GM21576 (cell line): ENCODE measurements around the gene PSRC1.

Source experiments
- ATAC-seq: cut with Tn5 transposase; IDR thresholded peaks from one replicate; pipeline ENCODE4 v1.9.1; 2021; ENCODE audit warnings: mild to moderate bottlenecking, moderate library complexity; ENCODE audit not compliant: unreplicated experiment

PSRC1 gene

DNA sequence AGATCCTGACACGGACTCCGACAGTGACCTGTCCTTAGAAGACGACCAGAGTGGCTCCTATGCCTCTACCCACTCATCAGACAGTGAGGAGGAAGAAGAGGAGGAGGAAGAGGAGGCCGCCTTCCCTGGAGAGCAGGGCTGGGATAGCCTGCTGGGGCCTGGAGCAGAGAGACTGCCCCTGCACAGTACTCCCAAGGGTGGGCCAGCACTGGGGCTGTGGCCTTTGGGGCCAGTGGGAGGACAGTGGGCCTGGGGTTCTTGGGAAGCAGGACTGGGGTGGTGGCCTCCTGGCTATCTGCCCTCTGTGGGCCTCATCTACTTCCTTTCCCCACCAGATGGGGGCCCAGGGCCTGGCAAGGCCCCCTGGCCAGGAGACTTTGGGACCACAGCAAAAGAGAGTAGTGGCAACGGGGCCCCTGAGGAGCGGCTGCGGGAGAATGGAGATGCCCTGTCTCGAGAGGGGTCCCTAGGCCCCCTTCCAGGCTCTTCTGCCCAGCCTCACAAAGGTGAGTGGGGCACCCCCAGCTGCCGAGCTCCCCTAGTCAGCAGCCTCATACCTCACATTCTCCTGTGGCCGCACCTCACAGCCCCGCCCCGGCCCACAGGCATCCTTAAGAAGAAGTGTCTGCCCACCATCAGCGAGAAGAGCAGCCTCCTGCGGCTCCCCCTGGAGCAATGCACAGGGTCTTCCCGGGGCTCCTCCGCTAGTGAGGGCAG lies 10.0 kb downstream of the PSRC1 start:
- no peak for ATAC-seq

DNA sequence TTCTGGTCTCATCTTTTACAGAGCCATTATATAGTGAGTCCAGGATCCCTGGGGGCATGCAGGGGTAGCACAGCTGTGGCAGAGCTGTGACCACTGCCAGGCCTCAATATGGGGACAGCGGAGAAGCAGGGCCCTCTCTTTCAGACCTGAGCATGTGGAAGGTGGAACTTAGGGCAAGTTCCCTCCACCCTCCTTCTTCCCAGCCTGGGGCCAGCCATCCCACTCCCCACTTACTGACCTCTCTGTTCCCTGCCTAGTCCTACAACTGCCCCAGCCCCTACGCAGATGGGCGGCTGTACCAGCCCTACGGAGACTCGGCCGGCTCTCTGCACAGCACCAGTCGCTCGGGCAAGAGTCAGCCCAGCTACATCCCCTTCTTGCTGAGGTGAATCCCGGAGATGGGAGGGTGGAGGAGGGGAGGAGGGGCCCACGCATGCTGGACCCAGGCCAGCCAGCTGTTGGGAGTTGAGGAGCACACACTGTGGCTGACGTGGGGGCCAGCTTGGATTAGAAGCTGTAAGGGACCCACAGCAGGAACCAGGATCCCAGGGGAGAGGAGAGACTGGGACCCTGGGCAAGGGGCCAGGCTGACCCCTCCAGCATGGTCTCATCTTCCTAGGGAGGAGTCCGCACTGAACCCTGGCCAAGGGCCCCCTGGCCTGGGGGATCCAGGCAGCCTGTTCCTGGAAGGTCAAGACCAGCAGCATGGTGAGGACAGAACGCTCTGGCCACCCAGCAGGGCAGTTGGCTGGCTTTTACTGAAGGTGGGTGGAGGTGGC lies 10.7 kb downstream of the PSRC1 start:
- ATAC-seq: no peak

DNA sequence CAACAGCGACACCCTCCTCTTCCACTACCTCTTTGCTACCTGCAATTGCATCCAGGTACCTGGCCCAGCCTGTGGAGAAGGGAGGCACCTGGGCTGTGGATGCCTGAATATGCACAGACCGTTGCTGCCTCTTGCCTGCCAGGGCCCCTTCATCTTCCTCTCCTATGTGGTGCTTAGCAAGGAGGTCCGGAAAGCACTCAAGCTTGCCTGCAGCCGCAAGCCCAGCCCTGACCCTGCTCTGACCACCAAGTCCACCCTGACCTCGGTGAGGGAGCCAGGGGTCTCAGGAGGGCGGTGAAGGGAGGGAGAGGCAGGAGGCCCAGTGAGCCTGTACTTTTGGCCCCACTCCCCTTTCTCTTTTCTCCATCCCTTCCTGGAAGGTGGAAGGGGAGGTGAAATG lies 11.5 kb downstream of the PSRC1 start:
- no peak for ATAC-seq

DNA sequence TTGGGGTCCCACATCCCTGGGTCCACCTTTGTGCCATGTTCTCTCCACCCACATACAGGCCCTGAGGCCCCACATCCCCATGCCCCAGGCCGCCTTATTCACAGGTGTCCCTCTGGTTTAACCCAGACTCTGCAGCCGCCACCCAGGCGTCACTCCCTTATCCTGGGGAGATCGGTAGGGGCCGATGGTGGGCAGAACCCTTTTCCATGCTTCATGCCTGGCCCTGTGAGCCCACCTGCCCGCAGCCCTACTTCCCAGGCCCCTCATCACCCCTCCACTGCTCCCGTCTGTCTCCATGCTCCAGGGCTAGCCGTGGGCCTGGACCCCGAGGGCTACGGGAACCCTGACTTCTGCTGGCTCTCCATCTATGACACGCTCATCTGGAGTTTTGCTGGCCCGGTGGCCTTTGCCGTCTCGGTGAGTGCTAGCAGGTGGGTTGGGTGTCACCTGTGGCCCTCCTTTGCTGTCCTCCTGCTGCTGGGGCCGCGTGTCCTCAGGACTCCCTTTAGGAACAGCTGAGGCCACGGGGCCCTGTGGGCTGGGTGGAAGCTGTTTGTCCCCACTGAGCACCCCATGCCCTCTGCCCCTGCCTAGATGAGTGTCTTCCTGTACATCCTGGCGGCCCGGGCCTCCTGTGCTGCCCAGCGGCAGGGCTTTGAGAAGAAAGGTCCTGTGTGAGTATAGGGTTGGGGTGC lies 12.2 kb downstream of the PSRC1 start:
- ATAC-seq: no peak

DNA sequence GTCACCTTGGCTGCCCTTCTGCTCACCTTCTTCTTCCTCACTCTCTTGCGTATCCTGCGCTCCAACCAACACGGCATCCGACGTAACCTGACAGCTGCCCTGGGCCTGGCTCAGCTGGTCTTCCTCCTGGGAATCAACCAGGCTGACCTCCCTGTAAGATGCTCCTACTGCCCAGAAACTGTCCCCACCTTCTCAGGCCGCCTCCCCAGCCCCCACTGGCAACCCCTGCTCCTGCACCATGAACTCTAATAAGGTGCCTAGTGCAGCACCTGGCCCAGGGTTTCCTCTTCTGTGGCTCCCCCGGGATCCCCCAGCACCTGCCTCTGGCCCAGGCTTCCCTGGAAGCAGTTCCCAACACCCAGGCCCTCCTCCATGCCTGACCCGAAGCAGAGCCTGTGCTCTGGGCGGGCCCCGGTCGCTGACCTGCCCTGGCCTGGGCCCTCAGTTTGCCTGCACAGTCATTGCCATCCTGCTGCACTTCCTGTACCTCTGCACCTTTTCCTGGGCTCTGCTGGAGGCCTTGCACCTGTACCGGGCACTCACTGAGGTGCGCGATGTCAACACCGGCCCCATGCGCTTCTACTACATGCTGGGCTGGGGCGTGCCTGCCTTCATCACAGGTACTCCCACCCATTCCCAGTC lies 12.8 kb downstream of the PSRC1 start:
- ATAC-seq: no peak

DNA sequence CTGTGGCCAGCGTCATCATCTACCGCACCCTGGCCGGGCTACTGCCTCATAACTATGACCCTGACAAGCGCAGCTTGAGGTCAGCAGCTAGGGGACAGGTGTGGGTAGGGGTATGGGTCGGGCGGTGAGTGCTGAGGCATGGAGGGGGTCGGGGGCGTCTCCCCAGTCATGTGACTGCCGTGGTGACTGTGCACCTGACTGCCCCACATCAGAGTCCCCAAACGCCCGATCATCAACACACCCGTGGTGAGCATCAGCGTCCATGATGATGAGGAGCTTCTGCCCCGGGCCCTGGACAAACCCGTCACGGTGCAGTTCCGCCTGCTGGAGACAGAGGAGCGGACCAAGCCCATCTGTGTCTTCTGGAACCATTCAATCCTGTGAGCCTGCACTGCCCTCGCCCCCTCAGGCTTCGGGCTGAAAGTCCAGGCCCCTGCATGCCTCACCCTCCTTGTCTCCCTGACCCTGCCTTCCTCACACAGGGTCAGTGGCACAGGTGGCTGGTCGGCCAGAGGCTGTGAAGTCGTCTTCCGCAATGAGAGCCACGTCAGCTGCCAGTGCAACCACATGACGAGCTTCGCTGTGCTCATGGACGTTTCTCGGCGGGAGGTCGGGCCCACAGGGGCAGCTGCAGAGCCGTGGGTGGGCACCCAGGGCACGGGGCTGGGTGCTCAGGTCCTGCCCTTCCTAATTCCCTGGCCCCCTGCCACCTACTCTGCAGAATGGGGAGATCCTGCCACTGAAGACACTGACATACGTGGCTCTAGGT lies 13.5 kb downstream of the PSRC1 start:
- ATAC-seq: no peak

DNA sequence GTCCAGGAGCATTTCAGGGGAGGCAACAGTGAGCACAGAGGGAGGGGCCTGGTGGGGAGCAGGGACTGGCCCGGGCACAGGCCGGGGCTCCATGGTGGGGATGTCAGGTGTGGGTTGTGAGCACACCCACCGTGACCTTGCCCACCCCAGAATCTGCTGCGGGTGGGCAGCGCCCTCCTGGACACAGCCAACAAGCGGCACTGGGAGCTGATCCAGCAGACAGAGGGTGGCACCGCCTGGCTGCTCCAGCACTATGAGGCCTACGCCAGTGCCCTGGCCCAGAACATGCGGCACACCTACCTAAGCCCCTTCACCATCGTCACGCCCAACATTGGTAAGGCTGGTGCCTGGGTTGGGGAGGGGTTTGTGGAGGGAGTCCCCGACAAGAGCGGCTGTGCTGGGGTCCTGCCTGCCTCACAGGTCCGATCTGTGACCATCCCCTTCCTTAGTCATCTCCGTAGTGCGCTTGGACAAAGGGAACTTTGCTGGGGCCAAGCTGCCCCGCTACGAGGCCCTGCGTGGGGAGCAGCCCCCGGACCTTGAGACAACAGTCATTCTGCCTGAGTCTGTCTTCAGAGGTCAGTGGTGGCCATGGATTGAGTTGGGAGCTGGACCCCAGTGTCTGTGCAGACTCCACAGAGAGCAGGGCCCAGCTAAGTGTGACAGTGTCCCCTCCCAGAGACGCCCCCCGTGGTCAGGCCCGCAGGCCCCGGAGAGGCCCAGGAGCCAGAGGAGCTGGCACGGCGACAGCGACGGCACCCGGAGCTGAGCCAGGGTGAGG lies 14.3 kb downstream of the PSRC1 start:
- no peak for ATAC-seq

DNA sequence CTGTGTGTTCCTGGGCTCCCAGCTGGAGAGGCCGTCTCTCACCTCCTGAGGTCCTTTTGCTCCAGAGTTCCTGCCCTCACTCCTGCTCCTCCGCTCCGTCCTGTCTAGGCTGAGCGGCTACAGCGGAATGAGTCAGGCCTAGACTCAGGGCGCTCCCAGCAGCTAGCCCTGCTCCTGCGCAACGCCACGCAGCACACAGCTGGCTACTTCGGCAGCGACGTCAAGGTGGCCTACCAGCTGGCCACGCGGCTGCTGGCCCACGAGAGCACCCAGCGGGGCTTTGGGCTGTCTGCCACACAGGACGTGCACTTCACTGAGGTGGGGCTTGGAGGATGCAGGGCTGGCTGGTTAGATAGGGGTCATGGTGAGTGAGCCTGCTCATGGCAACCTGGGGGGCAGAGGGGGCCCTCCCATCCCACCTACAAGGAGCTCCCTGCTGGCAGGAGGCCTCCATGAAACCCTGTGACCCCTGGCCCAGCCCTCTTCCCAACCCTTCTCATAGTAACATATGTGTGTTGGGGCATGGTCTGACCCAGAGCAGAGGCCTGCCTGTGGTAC lies 15.1 kb downstream of the PSRC1 start:
- no peak for ATAC-seq

DNA sequence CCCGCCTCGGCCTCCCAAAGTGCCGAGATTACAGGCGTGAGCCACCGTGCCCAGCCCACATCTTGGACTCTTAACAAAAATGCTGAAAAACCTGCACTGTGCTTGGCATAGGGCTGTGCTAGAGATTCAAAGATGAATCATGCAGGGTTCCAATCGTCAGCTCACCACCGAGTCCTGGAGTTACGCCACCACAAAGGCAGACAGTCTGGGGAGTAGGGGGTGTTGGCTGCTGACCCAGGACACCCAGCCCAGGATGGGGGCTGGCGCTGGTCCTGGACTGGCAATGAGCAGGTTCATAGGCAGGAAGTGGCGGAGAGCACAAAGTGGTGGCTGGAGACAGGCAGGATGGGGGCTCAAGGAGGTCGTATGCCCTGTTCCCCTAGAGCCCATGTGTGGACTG lies 16.0 kb downstream of the PSRC1 start:
- no peak for ATAC-seq

DNA sequence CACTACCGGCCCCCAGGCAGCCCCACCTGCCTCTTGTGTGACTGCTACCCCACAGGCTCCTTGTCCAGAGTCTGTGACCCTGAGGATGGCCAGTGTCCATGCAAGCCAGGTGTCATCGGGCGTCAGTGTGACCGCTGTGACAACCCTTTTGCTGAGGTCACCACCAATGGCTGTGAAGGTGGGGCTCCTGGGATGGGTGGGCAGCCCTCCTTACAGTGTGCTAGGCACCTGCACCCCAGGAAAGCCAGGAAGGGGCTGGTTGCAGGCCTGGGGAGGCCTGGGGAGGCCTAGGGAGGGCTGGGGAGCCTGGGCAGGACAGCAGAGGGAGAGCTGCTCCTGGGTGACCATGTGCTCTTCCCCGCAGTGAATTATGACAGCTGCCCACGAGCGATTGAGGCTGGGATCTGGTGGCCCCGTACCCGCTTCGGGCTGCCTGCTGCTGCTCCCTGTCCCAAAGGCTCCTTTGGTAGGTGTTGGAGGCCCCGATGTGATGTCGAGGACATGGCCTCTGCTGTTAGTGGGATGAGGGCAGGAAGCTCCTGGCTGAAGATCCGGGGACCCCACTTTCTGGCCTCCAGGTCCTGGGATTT lies 17.1 kb downstream of the PSRC1 start:
- ATAC-seq: no peak

DNA sequence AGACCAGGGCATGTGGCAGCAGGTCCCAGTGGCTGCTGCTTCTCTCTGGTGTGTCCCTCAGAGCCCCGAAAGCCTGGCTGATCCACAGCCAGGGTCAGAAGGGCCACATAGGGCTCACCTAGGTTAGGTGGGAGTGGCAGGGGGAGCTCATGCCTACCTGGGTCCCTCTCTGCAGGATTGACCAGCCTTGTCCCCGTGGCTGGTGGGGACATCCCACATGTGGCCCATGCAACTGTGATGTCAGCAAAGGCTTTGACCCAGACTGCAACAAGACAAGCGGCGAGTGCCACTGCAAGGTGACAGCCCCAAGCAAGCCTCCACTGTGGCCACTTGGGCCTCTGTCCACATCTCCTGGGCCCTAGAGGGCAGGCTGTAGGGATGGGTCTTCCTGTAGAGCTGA lies 17.9 kb downstream of the PSRC1 start:
- ATAC-seq: no peak

DNA sequence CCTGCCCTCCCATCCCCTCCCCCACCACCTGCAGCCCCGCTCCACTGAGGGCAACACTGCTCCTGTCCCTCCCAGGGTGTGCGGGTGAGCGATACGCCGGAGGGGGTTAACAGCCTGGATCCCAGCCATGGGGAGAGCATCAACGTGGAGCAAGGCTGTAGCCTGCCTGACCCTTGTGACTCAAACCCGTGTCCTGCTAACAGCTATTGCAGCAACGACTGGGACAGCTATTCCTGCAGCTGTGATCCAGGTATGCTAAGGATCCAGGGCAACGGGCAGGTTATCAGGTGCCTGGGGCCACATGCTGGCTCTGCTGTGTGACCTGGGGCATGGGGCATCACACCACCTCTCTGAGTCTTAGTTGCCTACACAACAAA lies 18.6 kb downstream of the PSRC1 start:
- no peak for ATAC-seq

DNA sequence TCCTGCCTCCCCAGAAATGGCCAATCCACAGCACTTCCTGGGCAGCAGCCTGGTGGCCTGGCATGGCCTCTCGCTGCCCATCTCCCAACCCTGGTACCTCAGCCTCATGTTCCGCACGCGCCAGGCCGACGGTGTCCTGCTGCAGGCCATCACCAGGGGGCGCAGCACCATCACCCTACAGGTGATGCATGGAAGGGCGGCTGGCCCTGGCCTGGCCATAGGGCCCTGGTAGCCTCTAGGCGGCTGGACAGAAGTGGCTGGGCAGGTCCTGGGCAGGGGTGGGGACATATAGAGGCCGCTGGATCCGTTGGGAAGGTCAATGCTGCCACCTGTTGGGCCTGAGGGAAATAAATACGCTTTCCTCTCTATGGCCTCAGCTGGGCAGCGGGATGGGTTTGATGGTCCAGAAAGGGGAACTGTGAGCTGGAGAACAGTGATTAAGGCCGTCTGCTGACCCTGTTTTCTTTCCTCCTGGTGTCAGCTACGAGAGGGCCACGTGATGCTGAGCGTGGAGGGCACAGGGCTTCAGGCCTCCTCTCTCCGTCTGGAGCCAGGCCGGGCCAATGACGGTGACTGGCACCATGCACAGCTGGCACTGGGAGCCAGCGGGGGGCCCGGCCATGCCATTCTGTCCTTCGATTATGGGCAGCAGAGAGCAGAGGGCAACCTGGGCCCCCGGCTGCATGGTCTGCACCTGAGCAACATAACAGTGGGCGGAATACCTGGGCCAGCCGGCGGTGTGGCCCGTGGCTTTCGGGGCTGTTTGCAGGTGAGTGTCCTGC lies 19.2 kb downstream of the PSRC1 start:
- ATAC-seq: peak; percentile 65

DNA sequence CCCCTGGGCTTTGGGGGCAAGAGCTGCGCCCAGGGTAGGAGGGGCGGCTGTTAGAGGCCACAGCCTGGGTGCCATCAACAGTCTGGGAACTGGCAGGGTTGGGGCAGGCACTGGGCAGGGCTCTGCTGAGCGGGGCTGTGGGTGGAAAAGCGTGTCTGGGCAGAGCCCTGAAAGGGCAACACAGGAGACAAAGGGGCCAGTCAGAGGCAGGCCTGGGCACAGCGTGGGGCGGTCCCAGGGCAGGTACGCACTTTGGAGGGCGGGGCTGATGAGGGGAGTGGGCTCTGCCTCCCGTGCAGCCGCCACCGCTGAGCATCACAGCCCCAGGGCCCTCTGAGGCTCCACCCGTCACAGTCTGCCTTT lies 19.7 kb downstream of the PSRC1 start:
- ATAC-seq: peak; percentile 12

DNA sequence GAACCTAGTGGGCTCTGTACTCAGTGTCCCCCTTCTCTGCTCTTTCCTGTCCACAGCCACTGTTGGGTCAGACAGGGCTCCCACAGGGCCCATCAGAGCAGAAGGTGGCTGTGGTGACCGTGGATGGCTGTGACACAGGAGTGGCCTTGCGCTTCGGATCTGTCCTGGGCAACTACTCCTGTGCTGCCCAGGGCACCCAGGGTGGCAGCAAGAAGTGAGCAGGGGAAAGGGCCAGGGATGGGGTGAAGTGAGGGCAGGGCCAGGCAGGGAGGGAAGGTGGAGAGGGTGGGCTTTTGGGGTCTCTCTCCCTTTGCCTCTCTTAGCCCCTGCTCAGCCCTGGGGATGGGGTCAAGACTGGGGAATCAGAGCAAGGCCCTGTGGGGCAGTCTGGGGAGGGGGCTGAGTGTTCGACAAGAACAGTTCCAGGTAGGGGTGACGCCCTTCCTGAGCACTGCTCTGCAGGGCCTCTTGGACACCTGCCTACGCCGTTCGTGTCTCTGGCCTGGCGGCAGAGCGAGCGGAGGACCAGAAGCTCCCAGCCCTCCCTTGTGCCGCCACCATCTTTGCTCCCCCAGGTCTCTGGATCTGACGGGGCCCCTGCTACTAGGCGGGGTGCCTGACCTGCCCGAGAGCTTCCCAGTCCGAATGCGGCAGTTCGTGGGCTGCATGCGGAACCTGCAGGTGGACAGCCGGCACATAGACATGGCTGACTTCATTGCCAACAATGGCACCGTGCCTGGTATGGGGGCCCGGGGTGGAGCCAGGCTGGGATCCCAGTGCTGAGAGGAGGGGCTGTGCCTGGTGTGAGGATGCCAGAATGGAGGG lies 20.5 kb downstream of the PSRC1 start:
- no peak for ATAC-seq

DNA sequence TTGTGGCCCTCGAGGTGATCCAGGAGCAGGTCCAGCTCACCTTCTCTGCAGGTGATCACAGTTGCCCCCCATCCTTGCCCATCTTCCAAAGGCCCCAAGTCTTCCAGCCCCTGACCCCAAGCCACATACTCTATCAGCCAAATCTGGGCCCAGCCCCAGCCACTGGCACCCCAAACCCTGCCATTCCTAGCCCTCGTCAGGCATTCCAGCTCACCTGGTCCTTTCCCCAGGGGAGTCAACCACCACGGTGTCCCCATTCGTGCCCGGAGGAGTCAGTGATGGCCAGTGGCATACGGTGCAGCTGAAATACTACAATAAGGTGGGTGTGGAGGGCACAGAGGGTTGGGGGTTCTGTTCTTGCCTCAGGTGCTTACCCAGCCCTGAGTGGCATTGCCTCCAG lies 21.4 kb downstream of the PSRC1 start:
- ATAC-seq: no peak

DNA sequence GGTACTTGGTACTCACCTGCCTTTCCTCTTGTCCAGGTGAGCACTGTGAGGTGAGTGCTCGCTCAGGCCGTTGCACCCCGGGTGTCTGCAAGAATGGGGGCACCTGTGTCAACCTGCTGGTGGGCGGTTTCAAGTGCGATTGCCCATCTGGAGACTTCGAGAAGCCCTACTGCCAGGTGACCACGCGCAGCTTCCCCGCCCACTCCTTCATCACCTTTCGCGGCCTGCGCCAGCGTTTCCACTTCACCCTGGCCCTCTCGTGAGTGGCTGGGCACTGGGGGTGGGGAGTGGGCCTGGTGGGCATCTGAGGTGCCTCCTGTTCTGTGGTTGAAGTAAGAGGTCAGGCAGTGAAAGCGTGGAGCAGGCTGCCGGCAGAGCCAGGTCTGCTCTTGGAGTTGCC lies 21.9 kb downstream of the PSRC1 start:
- ATAC-seq: no peak
